B cell (primary cell): ENCODE results near the gene GPNMB. TPM values are rescaled to one million over a fixed set of nuclear protein-coding genes. Genes with fewer than 3 reads are reported as not detected.

Experiments
- ATAC-seq: fragments of 200-7000 bp; cut with Tn5 transposase; one replicate; pipeline ENCODE4 v1.10.0; 2021; ENCODE audit warnings: low read depth, mild to moderate bottlenecking, moderate number of reproducible peaks, moderate library complexity
- CTCF ChIA-PET: fragments of 350-600 bp; sonication (Branson Sonifier 250); formaldehyde crosslinking; loops from one replicate; lab custom pipeline; 2021; ENCODE audit warnings: antibody characterized with exemption, inconsistent platforms; lab: Charles Lee
- POLR2A ChIA-PET: fragments of 350-600 bp; sonication (Branson Sonifier 250); formaldehyde crosslinking; loops from one replicate; lab custom pipeline; 2021; ENCODE audit warnings: antibody characterized with exemption; lab: Charles Lee
- DNase-seq: peaks from one replicate; pipeline ENCODE4 v3.0.0; 2013
- H2AFZ ChIP-seq: 2 replicates; pipeline ENCODE4 v1.6.1; 2012; ENCODE audit warnings: mild to moderate bottlenecking, low read depth, low read length; ENCODE audit not compliant: insufficient read depth, poor library complexity, severe bottlenecking
- H3K27ac ChIP-seq, 2 donors: 1 replicate in 1 of 2; 2 replicates in 1 of 2; pipeline ENCODE4 v1.5.1; 2012 to 2013; ENCODE audit warnings: low read length in 2 of 2, mild to moderate bottlenecking in 2 of 2, moderate library complexity in 1 of 2
- H3K27me3 ChIP-seq, 4 experiments: fragments of 200-600 bp in 1 of 4; sonication (generic) in 1 of 4; replicated peaks in 1 of 4; 1 replicate in 2 of 4; 2 replicates in 2 of 4; pipeline versions ENCODE4 v1.6.1 to v1.7.0; 2013 to 2016; ENCODE audit warnings: low read length in 3 of 4, mild to moderate bottlenecking in 2 of 4, mixed read lengths in 1 of 4, moderate library complexity in 1 of 4; ENCODE audit not compliant: insufficient read depth in 4 of 4, control insufficient read depth in 3 of 4; ENCODE audit errors: control extremely low read depth in 1 of 4
- H3K36me3 ChIP-seq, 2 experiments: replicated peaks in 1 of 2; 1 replicate in 1 of 2; 2 replicates in 1 of 2; pipeline versions ENCODE4 v1.6.1 to v1.7.1; 2013; ENCODE audit warnings: low read length in 1 of 2; ENCODE audit not compliant: insufficient read depth in 2 of 2, control insufficient read depth in 1 of 2; ENCODE audit errors: control extremely low read depth in 1 of 2, extremely low read depth in 1 of 2
- H3K4me1 ChIP-seq, 2 donors: fragments of 200-600 bp in 1 of 2; sonication (generic) in 1 of 2; 1 replicate in 1 of 2; 2 replicates in 1 of 2; pipeline versions ENCODE4 v1.5.1 to v1.6.1; 2013 to 2017; ENCODE audit warnings: low read length in 2 of 2; ENCODE audit not compliant: control insufficient read depth in 2 of 2, insufficient read depth in 2 of 2
- H3K4me2 ChIP-seq: replicated peaks from 2 replicates; pipeline ENCODE3; 2012; ENCODE audit warnings: mild to moderate bottlenecking, low read depth, low read length; ENCODE audit not compliant: poor library complexity, severe bottlenecking
- H3K4me3 ChIP-seq, 5 experiments: fragments of 200-600 bp in 1 of 5; sonication (generic) in 1 of 5; 1 replicate in 3 of 5; 2 replicates in 2 of 5; pipeline versions ENCODE4 v1.5.1 to v1.7.0; 2011 to 2016; ENCODE audit warnings: low read length in 4 of 5, mild to moderate bottlenecking in 4 of 5, low read depth in 2 of 5, control low read depth in 1 of 5, moderate library complexity in 1 of 5; ENCODE audit not compliant: insufficient read depth in 1 of 5; ENCODE audit errors: control extremely low read depth in 1 of 5, extremely low read depth in 1 of 5
- H3K79me2 ChIP-seq: fragments of 200-600 bp; sonication (generic); one replicate; pipeline ENCODE4 v1.6.0; 2016; ENCODE audit warnings: low read length; ENCODE audit not compliant: control insufficient read depth, insufficient read depth
- H3K9ac ChIP-seq: fragments of 200-600 bp; sonication (generic); 2 replicates; pipeline ENCODE4 v1.6.1; 2017; ENCODE audit warnings: mild to moderate bottlenecking, low read length, moderate library complexity
- H3K9me3 ChIP-seq, 3 donors: one replicate each; pipeline versions ENCODE4 v1.6.1 to v1.7.1; 2013; ENCODE audit warnings: low read length in 2 of 3; ENCODE audit not compliant: control insufficient read depth in 2 of 3, insufficient read depth in 1 of 3; ENCODE audit errors: control extremely low read depth in 1 of 3
- H4K20me1 ChIP-seq: 2 replicates; pipeline ENCODE4 v1.6.0; 2012; ENCODE audit warnings: mild to moderate bottlenecking, low read length; ENCODE audit not compliant: insufficient read depth, control insufficient read depth, poor library complexity, severe bottlenecking
- H3K27ac Mint-ChIP-seq: one replicate; pipeline ENCODE4 v1.8.0; 2021; ENCODE audit warnings: mixed read lengths
- H3K27me3 Mint-ChIP-seq: one replicate; pipeline ENCODE4 v1.8.0; 2021; ENCODE audit warnings: mixed read lengths
- H3K4me1 Mint-ChIP-seq: one replicate; pipeline ENCODE4 v1.8.0; 2021; ENCODE audit warnings: mixed read lengths
- H3K4me3 Mint-ChIP-seq: one replicate; pipeline ENCODE4 v1.8.0; 2021; ENCODE audit warnings: mixed read lengths
- H3K9me3 Mint-ChIP-seq: one replicate; pipeline ENCODE4 v1.8.0; 2022; ENCODE audit warnings: mixed read lengths; ENCODE audit not compliant: insufficient read depth
- EZH2 ChIP-seq: IDR thresholded peaks from 2 replicates; pipeline ENCODE4 v1.6.1; 2012; ENCODE audit warnings: borderline replicate concordance, low read depth, mild to moderate bottlenecking, moderate library complexity, low read length; ENCODE audit not compliant: insufficient read depth, poor library complexity, severe bottlenecking
- WGBS: methylation state at CpG from one replicate; pipeline ENCODE4 v1.1.5; 2013; ENCODE audit warnings: missing lambda C conversion rate; ENCODE audit not compliant: insufficient coverage; 5-methylcytosine and 5-hydroxymethylcytosine counted together
- intact Hi-C: fragments of 100-400 bp; cut with micrococcal nuclease; formaldehyde crosslinking; loops from one replicate; pipeline ENCODE4 v1.10.0; 2022
- polyA plus RNA-seq: library from polyadenylated mRNA; depleted of rRNA; stranded (reverse); fragments of >200 nt; gene quantifications from 2 replicates; pipeline ENCODE4 v1.2.3, GENCODE V29; 2012
- total RNA-seq, 2 donors: library from RNA; stranded (reverse); fragments of 120-200 nt in 1 of 2; gene quantifications; 1 replicate in 1 of 2; 2 replicates in 1 of 2; pipeline versions ENCODE4 v1.2.3 to v1.2.4, GENCODE V29; 2013 to 2022
- TF ChIP-seq, protein P1 (sequence below): fragments of 200-600 bp; IDR thresholded peaks from one replicate; pipeline ENCODE4 v1.8.0; 2022; ENCODE audit warnings: antibody characterized with exemption, mild to moderate bottlenecking

Gene GPNMB
- total and polyA plus RNA-seq, 2 donors (not counting 1 experiment from before 2014, with no cell fraction given): 2.6 TPM; not detected in 1

- Mint-ChIP-seq H3K27me3 (peaks cover 23% of the 10 kb centered on the region), H3K4me3 (no peak overlapping the region), H3K4me1 (no peaks in the 10 kb centered on the region), H3K9me3 (no peaks in the 10 kb centered on the region), H3K27ac (no peak overlapping the region)
- TF ChIP-seq, protein P1, sequence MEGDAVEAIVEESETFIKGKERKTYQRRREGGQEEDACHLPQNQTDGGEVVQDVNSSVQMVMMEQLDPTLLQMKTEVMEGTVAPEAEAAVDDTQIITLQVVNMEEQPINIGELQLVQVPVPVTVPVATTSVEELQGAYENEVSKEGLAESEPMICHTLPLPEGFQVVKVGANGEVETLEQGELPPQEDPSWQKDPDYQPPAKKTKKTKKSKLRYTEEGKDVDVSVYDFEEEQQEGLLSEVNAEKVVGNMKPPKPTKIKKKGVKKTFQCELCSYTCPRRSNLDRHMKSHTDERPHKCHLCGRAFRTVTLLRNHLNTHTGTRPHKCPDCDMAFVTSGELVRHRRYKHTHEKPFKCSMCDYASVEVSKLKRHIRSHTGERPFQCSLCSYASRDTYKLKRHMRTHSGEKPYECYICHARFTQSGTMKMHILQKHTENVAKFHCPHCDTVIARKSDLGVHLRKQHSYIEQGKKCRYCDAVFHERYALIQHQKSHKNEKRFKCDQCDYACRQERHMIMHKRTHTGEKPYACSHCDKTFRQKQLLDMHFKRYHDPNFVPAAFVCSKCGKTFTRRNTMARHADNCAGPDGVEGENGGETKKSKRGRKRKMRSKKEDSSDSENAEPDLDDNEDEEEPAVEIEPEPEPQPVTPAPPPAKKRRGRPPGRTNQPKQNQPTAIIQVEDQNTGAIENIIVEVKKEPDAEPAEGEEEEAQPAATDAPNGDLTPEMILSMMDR: no peak
- no peak for TF ChIP-seq EZH2
- no peak overlapping the region for H3K4me2 ChIP-seq
- DNase-seq (no peak), ATAC-seq (no peak)
- ChIA-PET CTCF (no interaction called here), POLR2A (no interaction called here)
- no peak overlapping the region for H2AFZ ChIP-seq
- H3K27me3 ChIP-seq: no peaks in the 10 kb centered on the region
- H3K9me3 ChIP-seq: no peaks in the 10 kb centered on the region
- no peak overlapping the region for H3K27ac ChIP-seq
- H3K4me3 ChIP-seq: no peak overlapping the region
- no peaks in the 10 kb centered on the region for H3K4me1 ChIP-seq
- WGBS: no CpG with 5 or more reads among the region's 4 CpGs
- no peaks in the 10 kb centered on the region for H4K20me1 ChIP-seq
- intact Hi-C loops: no loop called here
- no peak overlapping the region for H3K9ac ChIP-seq
- no peaks in the 10 kb centered on the region for H3K36me3 ChIP-seq
- no peaks in the 10 kb centered on the region for H3K79me2 ChIP-seq
Measured at GRCh38 chr7:23212841-23213240, 33.7 kb upstream of the GPNMB start.

GRCh38 chr7:23213755-23214154 lies 32.8 kb upstream of the GPNMB start:
- Histone ChIP-seq H3K4me3 (no peak overlapping the region), H3K27ac (no peak overlapping the region), H3K4me1 (no peaks in the 10 kb centered on the region), H3K27me3 (no peaks in the 10 kb centered on the region), H3K9ac (no peak overlapping the region), H4K20me1 (no peaks in the 10 kb centered on the region), H3K79me2 (no peaks in the 10 kb centered on the region), H3K36me3 (no peaks in the 10 kb centered on the region), H3K9me3 (no peaks in the 10 kb centered on the region), H2AFZ (no peak overlapping the region), H3K4me2 (no peak overlapping the region)
- TF ChIP-seq, protein P1: no peak
- H3K4me1 Mint-ChIP-seq: no peaks in the 10 kb centered on the region
- H3K4me3 Mint-ChIP-seq: no peak overlapping the region
- DNase-seq (no peak), ATAC-seq (no peak)
- H3K27ac Mint-ChIP-seq: no peak overlapping the region
- H3K27me3 Mint-ChIP-seq: peaks cover 24% of the 10 kb centered on the region
- intact Hi-C loops: no loop called here
- no peaks in the 10 kb centered on the region for H3K9me3 Mint-ChIP-seq
- CTCF ChIA-PET: no interaction called here
- WGBS: 94% methylated on average over 11 of the region's 11 CpGs
- POLR2A ChIA-PET: no interaction called here
